ENCODE measurements around the gene MBD3.

Gene MBD3

GRCh38 chr19:1580957-1581356 lies 11.7 kb downstream of the MBD3 start:
- Mint-ChIP-seq H3K27ac (no peak overlapping the region), H3K36me3 (ENCODE audit: low read depth) (peaks cover 55% of the 10 kb centered on the region)
- no peak for TF ChIP-seq CTCF (IDR thresholded peaks at IDR 0.05; ENCODE audit: unreplicated experiment in 3 of 3)

GRCh38 chr19:1580382-1580781 lies 12.3 kb downstream of the MBD3 start:
- no peaks in the 10 kb centered on the region for H3K27me3 Mint-ChIP-seq (ENCODE audit: low read depth)
- no peak overlapping the region for H3K27ac Mint-ChIP-seq
- H3K4me3 Mint-ChIP-seq: no peak overlapping the region
- H3K9me3 Mint-ChIP-seq: no peaks in the 10 kb centered on the region
- no peaks in the 10 kb centered on the region for H3K4me1 Mint-ChIP-seq
- peaks cover 53% of the 10 kb centered on the region for H3K36me3 Mint-ChIP-seq (ENCODE audit: low read depth)
- no peak for TF ChIP-seq CTCF (IDR thresholded peaks at IDR 0.05; ENCODE audit: unreplicated experiment in 3 of 3)

More at GRCh38 chr19:1580957-1581356, 11.7 kb downstream of the MBD3 start:
- Mint-ChIP-seq H3K4me1 (no peaks in the 10 kb centered on the region), H3K4me3 (no peak overlapping the region), H3K9me3 (no peaks in the 10 kb centered on the region), H3K27me3 (ENCODE audit: low read depth) (no peaks in the 10 kb centered on the region)

GRCh38 chr19:1579222-1579621 lies 13.4 kb downstream of the MBD3 start:
- no peaks in the 10 kb centered on the region for H3K4me1 Mint-ChIP-seq
- no peak overlapping the region for H3K27ac Mint-ChIP-seq
- no peaks in the 10 kb centered on the region for H3K27me3 Mint-ChIP-seq (ENCODE audit: low read depth)
- H3K36me3 Mint-ChIP-seq (ENCODE audit: low read depth): peaks cover 43% of the 10 kb centered on the region
- no peak for TF ChIP-seq CTCF (IDR thresholded peaks at IDR 0.05; ENCODE audit: unreplicated experiment in 3 of 3)
- H3K9me3 Mint-ChIP-seq: no peaks in the 10 kb centered on the region
- no peak overlapping the region for H3K4me3 Mint-ChIP-seq

GRCh38 chr19:1577929-1578618 lies 14.6 kb downstream of the MBD3 start:
- H3K36me3 Mint-ChIP-seq (ENCODE audit: low read depth): peaks cover 32% of the 10 kb centered on the region
- no peaks in the 10 kb centered on the region for H3K9me3 Mint-ChIP-seq
- no peaks in the 10 kb centered on the region for H3K4me1 Mint-ChIP-seq
- TF ChIP-seq CTCF (IDR thresholded peaks at IDR 0.05; ENCODE audit: unreplicated experiment in 3 of 3): no peak
- no peak overlapping the region for H3K27ac Mint-ChIP-seq
- H3K4me3 Mint-ChIP-seq: no peak overlapping the region
- H3K27me3 Mint-ChIP-seq (ENCODE audit: low read depth): no peaks in the 10 kb centered on the region

- no peak overlapping the region for H3K27ac Mint-ChIP-seq
- H3K36me3 Mint-ChIP-seq (ENCODE audit: low read depth): peaks cover 30% of the 10 kb centered on the region
- H3K4me3 Mint-ChIP-seq: no peak overlapping the region
- H3K9me3 Mint-ChIP-seq: no peaks in the 10 kb centered on the region
- H3K4me1 Mint-ChIP-seq: no peaks in the 10 kb centered on the region
- TF ChIP-seq CTCF (IDR thresholded peaks at IDR 0.05; ENCODE audit: unreplicated experiment in 3 of 3): no peak
- no peaks in the 10 kb centered on the region for H3K27me3 Mint-ChIP-seq (ENCODE audit: low read depth)
Observed at GRCh38 chr19:1577090-1577928, 15.4 kb downstream of the MBD3 start.

All from nephron (organoid).